H1 (cell line): Measurements from ENCODE around the gene RNF141. TPM values are rescaled to one million over a fixed set of nuclear protein-coding genes. Genes with fewer than 3 reads are reported as not detected.

ENCODE experiments used
- CTCF ChIA-PET: fragments of 300-600 bp; sonication (Branson Sonifier 250); formaldehyde crosslinking; loops from one replicate; lab custom pipeline; 2021; ENCODE audit not compliant: partially characterized antibody; lab: Charles Lee
- POLR2A ChIA-PET: fragments of 300-600 bp; sonication (Branson Sonifier 250); formaldehyde crosslinking; loops from one replicate; lab custom pipeline; 2021; ENCODE audit warnings: inconsistent platforms; ENCODE audit not compliant: partially characterized antibody; lab: Charles Lee
- DNase-seq, 2 experiments: peaks; one replicate each; pipeline versions ENCODE4 v3.0.0 to v3.0.0-alpha.2; 2010 to 2022; ENCODE audit warnings: low spot score in 2 of 2, low read depth in 1 of 2, mixed read lengths in 1 of 2
- FAIRE-seq: peaks from 2 replicates; lab custom pipeline; 2011; peaks lifted over from hg19 to GRCh38; lab: Jason Lieb, UNC
- H2AFZ ChIP-seq: 2 replicates; pipeline ENCODE4 v1.8.1; 2012; ENCODE audit warnings: low read length, inconsistent platforms
- H2AK5ac ChIP-seq: 2 replicates; pipeline ENCODE4 v1.6.1; 2013; ENCODE audit warnings: low read depth, low read length
- H2BK120ac ChIP-seq: replicated peaks from 2 replicates; pipeline ENCODE3; 2013; ENCODE audit warnings: low read depth, low read length, inconsistent platforms
- H2BK12ac ChIP-seq: 2 replicates; pipeline ENCODE4 v1.6.1; 2013; ENCODE audit warnings: low read depth, low read length
- H2BK15ac ChIP-seq: 2 replicates; pipeline ENCODE4 v1.6.1; 2013; ENCODE audit warnings: low read length
- H2BK20ac ChIP-seq: 2 replicates; pipeline ENCODE4 v1.6.1; 2013; ENCODE audit warnings: low read length
- H2BK5ac ChIP-seq: 2 replicates; pipeline ENCODE4 v1.6.1; 2013; ENCODE audit warnings: low read depth, low read length
- H3K14ac ChIP-seq: 2 replicates; pipeline ENCODE4 v1.6.1; 2013; ENCODE audit warnings: inconsistent platforms; ENCODE audit not compliant: insufficient read length
- H3K18ac ChIP-seq: 2 replicates; pipeline ENCODE4 v1.6.1; 2013; ENCODE audit warnings: low read length; ENCODE audit errors: extremely low read depth
- H3K23ac ChIP-seq: 2 replicates; pipeline ENCODE4 v1.6.1; 2013; ENCODE audit warnings: inconsistent platforms; ENCODE audit not compliant: insufficient read length
- H3K23me2 ChIP-seq: 2 replicates; pipeline ENCODE4 v1.6.1; 2013; ENCODE audit warnings: low read depth, low read length
- H3K27ac ChIP-seq: 2 replicates; pipeline ENCODE4 v1.6.1; 2011; ENCODE audit warnings: low read depth, low read length, inconsistent platforms
- H3K27me3 ChIP-seq, 4 experiments: replicated peaks in 1 of 4; 1 replicate in 1 of 4; 2 replicates in 3 of 4; pipeline versions ENCODE4 v1.6.1 to v1.8.1; 2011 to 2013; ENCODE audit warnings: low read length in 3 of 4, mild to moderate bottlenecking in 3 of 4, inconsistent platforms in 2 of 4, mixed read lengths in 2 of 4, moderate library complexity in 1 of 4; ENCODE audit not compliant: control insufficient read depth in 3 of 4, insufficient read depth in 3 of 4; ENCODE audit errors: extremely low read depth in 1 of 4
- H3K36me3 ChIP-seq, 4 experiments: 2 replicates each; pipeline versions ENCODE4 v1.6.1 to v1.8.1; 2011 to 2013; ENCODE audit warnings: mild to moderate bottlenecking in 4 of 4, low read length in 3 of 4, moderate library complexity in 2 of 4, control low read depth in 1 of 4, inconsistent platforms in 1 of 4; ENCODE audit not compliant: insufficient read depth in 4 of 4, control insufficient read depth in 2 of 4
- H3K4ac ChIP-seq: replicated peaks from 2 replicates; pipeline ENCODE3; 2013; ENCODE audit warnings: low read length, low read depth, mixed read lengths, inconsistent platforms; ENCODE audit not compliant: insufficient read length
- H3K4me1 ChIP-seq, 4 experiments: replicated peaks in 1 of 4; 1 replicate in 1 of 4; 2 replicates in 3 of 4; pipeline versions ENCODE4 v1.6.1 to v1.8.1; 2011 to 2013; ENCODE audit warnings: low read length in 3 of 4, inconsistent platforms in 2 of 4, mixed read lengths in 1 of 4; ENCODE audit not compliant: insufficient read depth in 4 of 4, control insufficient read depth in 3 of 4
- H3K4me2 ChIP-seq, 2 experiments: 2 replicates each; pipeline versions ENCODE4 v1.6.1 to v1.8.1; 2011 to 2013; ENCODE audit warnings: low read depth in 2 of 2, low read length in 2 of 2, control low read depth in 1 of 2, inconsistent platforms in 1 of 2, mild to moderate bottlenecking in 1 of 2; ENCODE audit not compliant: insufficient read depth in 1 of 2
- H3K4me3 ChIP-seq, 4 experiments: fragments of 200-600, 300-600 bp in 1 of 4; sonication (generic), shearing (Covaris generic), sonication (Bioruptor Twin) in 1 of 4; 2 replicates each; pipeline versions ENCODE4 v1.5.1 to v1.8.1; 2011 to 2016; ENCODE audit warnings: low read length in 4 of 4, low read depth in 3 of 4, control low read depth in 2 of 4, inconsistent platforms in 2 of 4, mild to moderate bottlenecking in 2 of 4, mixed read lengths in 1 of 4, moderate library complexity in 1 of 4; ENCODE audit not compliant: insufficient read depth in 2 of 4; ENCODE audit errors: extremely low read depth in 1 of 4
- H3K56ac ChIP-seq: replicated peaks from 2 replicates; pipeline ENCODE3; 2013; ENCODE audit warnings: low read depth, mild to moderate bottlenecking, mixed read lengths, low read length, inconsistent platforms; ENCODE audit not compliant: insufficient read length
- H3K79me1 ChIP-seq: 2 replicates; pipeline ENCODE4 v1.6.1; 2013; ENCODE audit warnings: low read depth, low read length, control low read depth
- H3K79me2 ChIP-seq, 2 experiments: 2 replicates each; pipeline versions ENCODE4 v1.6.1 to v1.8.1; 2012 to 2013; ENCODE audit warnings: low read length in 2 of 2, mild to moderate bottlenecking in 2 of 2, inconsistent platforms in 1 of 2; ENCODE audit not compliant: insufficient read depth in 2 of 2, control insufficient read depth in 1 of 2
- H3K9ac ChIP-seq, 4 experiments: replicated peaks in 1 of 4; 1 replicate in 1 of 4; 2 replicates in 3 of 4; pipeline versions ENCODE4 v1.6.1 to v1.8.1; 2011 to 2013; ENCODE audit warnings: low read depth in 3 of 4, low read length in 3 of 4, control low read depth in 2 of 4, mild to moderate bottlenecking in 2 of 4, moderate library complexity in 2 of 4, inconsistent platforms in 1 of 4; ENCODE audit errors: extremely low read depth in 1 of 4
- H3K9me3 ChIP-seq, 2 experiments: 2 replicates each; pipeline versions ENCODE4 v1.6.1 to v1.8.1; 2012 to 2013; ENCODE audit warnings: mild to moderate bottlenecking in 2 of 2, moderate library complexity in 2 of 2, control low read depth in 1 of 2, inconsistent platforms in 1 of 2, low read depth in 1 of 2, low read length in 1 of 2, mixed read lengths in 1 of 2; ENCODE audit not compliant: insufficient read depth in 2 of 2
- H4K20me1 ChIP-seq, 2 experiments: replicated peaks in 1 of 2; 2 replicates each; pipeline versions ENCODE3 to v1.8.1; 2011 to 2013; ENCODE audit warnings: inconsistent platforms in 2 of 2, low read length in 2 of 2, mild to moderate bottlenecking in 1 of 2; ENCODE audit not compliant: insufficient read depth in 2 of 2, control insufficient read depth in 1 of 2
- H4K5ac ChIP-seq: 2 replicates; pipeline ENCODE4 v1.6.1; 2013; ENCODE audit warnings: low read length, low read depth, mixed read lengths, inconsistent platforms; ENCODE audit not compliant: insufficient read length
- H4K8ac ChIP-seq: 2 replicates; pipeline ENCODE4 v1.8.0; 2013; ENCODE audit warnings: mild to moderate bottlenecking, moderate library complexity, low read length, inconsistent platforms; ENCODE audit not compliant: insufficient read depth; ENCODE audit errors: extremely low read depth
- H4K91ac ChIP-seq: replicated peaks from 2 replicates; pipeline ENCODE3; 2013; ENCODE audit warnings: low read length, mixed read lengths, inconsistent platforms; ENCODE audit not compliant: insufficient read length
- CHD2 ChIP-seq: IDR thresholded peaks from 2 replicates; pipeline ENCODE4 v1.6.1; 2012; ENCODE audit warnings: low read length, improper control_type of control experiment
- CTBP2 ChIP-seq: IDR thresholded peaks from 2 replicates; pipeline ENCODE4 v1.7.0; 2011; ENCODE audit warnings: borderline replicate concordance, mild to moderate bottlenecking, moderate library complexity, mixed read lengths, low read length; ENCODE audit not compliant: insufficient read depth, insufficient read length
- KDM1A ChIP-seq: fragments of 200-600, 300-600 bp; sonication (generic); IDR thresholded peaks from 2 replicates; pipeline ENCODE4 v1.7.1; 2016; ENCODE audit warnings: mild to moderate bottlenecking, low read length, borderline replicate concordance
- RBBP5 ChIP-seq: IDR thresholded peaks from 2 replicates; pipeline ENCODE4 v1.7.1; 2012; ENCODE audit warnings: low read depth, mild to moderate bottlenecking, inconsistent platforms, low read length, moderate library complexity, borderline replicate concordance
- SIN3A ChIP-seq, 2 experiments: IDR thresholded peaks in 1 of 2; conservative IDR thresholded peaks in 1 of 2; 2 replicates each; pipeline ENCODE4 v1.6.1; 2011 to 2012; ENCODE audit warnings: low read length in 2 of 2, improper control_type of control experiment in 1 of 2, low read depth in 1 of 2, mild to moderate bottlenecking in 1 of 2
- SIX5 ChIP-seq: IDR thresholded peaks from 2 replicates; pipeline ENCODE4 v1.6.1; 2011; ENCODE audit warnings: mild to moderate bottlenecking, low read depth, low read length
- TCF12 ChIP-seq: IDR thresholded peaks from 2 replicates; pipeline ENCODE4 v1.6.1; 2011; ENCODE audit warnings: low read depth, mild to moderate bottlenecking, low read length
- ZNF274 ChIP-seq: IDR thresholded peaks from 2 replicates; pipeline ENCODE4 v1.7.0; 2012; ENCODE audit warnings: low read length, borderline replicate concordance; ENCODE audit errors: extremely low read depth
- WGBS, 2 experiments: shearing (Covaris generic) in 1 of 2; methylation state at CpG; one replicate each; pipeline versions ENCODE4 v1.1.6 to v1.1.7; 2013 to 2015; ENCODE audit warnings: low lambda C conversion rate in 2 of 2, mixed read lengths in 2 of 2, inconsistent platforms in 1 of 2, low coverage in 1 of 2, missing lambda C conversion rate in 1 of 2; ENCODE audit not compliant: insufficient replicate concordance in 2 of 2, insufficient coverage in 1 of 2, insufficient read length in 1 of 2; ENCODE audit errors: extremely low coverage in 1 of 2, missing lambda C conversion rate in 1 of 2; 5-methylcytosine and 5-hydroxymethylcytosine counted together
- polyA plus RNA-seq, 7 experiments: library from polyadenylated mRNA; depleted of rRNA in 3 of 7; stranded (reverse) in 5 of 7; unstranded in 2 of 7; fragments of >200 nt in 5 of 7; fragments of 200-250 nt in 2 of 7; gene quantifications; 1 replicate in 5 of 7; 2 replicates in 1 of 7; 4 replicates in 1 of 7; pipeline versions ENCODE4 v1.2.1 to v1.2.3, GENCODE V29; 2011 to 2013; ENCODE audit warnings: missing spikeins in 2 of 7, mixed read lengths in 2 of 7
- total RNA-seq: library from RNA; stranded (reverse); fragmentation: NEBNext Ultra II Directional; extraction: Animal tissue kit (Norgen Biotek cat#: 25700); gene quantifications from 2 replicates; pipeline ENCODE4 v1.2.1, GENCODE V29; 2021
- TF ChIP-seq, protein P1 (sequence below): IDR thresholded peaks from 2 replicates; pipeline ENCODE4 v1.6.1; 2012; ENCODE audit warnings: inconsistent platforms

The RNF141 gene
- total and polyA plus RNA-seq, 2 of the 8 experiments (the other 6 are each of a cell fraction or from before 2014, with no cell fraction given): 8.5 to 22.8 TPM

DNA sequence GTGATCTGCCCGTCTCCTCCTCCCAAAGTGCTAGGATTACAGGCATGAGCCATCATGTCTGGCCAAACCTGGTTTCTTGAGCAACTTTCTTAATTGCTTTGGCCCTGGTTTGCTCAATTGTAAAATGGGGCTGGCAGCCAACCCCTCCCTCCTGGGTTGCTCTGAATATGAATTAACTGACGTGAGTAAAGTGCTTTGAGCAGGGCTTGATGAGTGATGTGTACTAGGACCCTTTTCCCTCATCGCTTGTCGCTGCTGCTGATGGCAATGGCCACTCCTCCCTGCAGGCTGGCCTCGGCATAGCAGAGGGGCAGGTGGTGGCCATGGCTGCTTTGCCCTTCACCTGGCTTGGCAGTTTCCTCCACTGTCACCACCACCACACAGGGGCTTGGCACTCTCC, 41.5 kb downstream of the RNF141 start:
- FAIRE-seq: no peak
- TF ChIP-seq, protein P1, sequence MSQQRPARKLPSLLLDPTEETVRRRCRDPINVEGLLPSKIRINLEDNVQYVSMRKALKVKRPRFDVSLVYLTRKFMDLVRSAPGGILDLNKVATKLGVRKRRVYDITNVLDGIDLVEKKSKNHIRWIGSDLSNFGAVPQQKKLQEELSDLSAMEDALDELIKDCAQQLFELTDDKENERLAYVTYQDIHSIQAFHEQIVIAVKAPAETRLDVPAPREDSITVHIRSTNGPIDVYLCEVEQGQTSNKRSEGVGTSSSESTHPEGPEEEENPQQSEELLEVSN: no peak
- no peak for TF ChIP-seq ZNF274
- TF ChIP-seq SIN3A (conservative IDR thresholded peaks at IDR 0.05 in 1 of 2, IDR thresholded peaks at IDR 0.05 in 1 of 2; ENCODE audit: low read depth in 1 of 2, low read length in 2 of 2): no peak
- TF ChIP-seq KDM1A: no peak
- TF ChIP-seq CTBP2: no peak
- TF ChIP-seq TCF12: no peak
- TF ChIP-seq SIX5: no peak
- TF ChIP-seq RBBP5: no peak
- TF ChIP-seq CHD2: no peak

More for the DNA sequence above, 41.5 kb downstream of the RNF141 start:
- POLR2A ChIA-PET: interaction anchor here (1.6 kb wide), 1 partner anchor 11 kb away, joined by 5 read pairs; no protein-coding TSS in a partner anchor
- 0 out of 7 replicates have a peak, but pooled peaks cover 0 to 3% (median 0%) of the 10 kb centered on the region in 4 experiments for H3K4me1 ChIP-seq
- no peak overlapping the region for H2BK12ac ChIP-seq
- H2BK5ac ChIP-seq: no peak overlapping the region; the same call in 1 of the 2 replicates
- no peak overlapping the region for H3K27ac ChIP-seq
- no peak for DNase-seq
- H4K20me1 ChIP-seq: peaks cover 0 to 9% of the 10 kb centered on the region in 2 experiments
- no peak overlapping the region for H3K4me2 ChIP-seq
- H2BK15ac ChIP-seq: no peak overlapping the region
- H3K79me1 ChIP-seq: no peaks in the 10 kb centered on the region
- H3K36me3 ChIP-seq: no peaks in the 10 kb centered on the region; a peak in 2 of 8 replicates
- no peak overlapping the region for H4K8ac ChIP-seq
- H4K91ac ChIP-seq: no peak overlapping the region
- H2AFZ ChIP-seq: no peak overlapping the region
- H3K79me2 ChIP-seq: no peaks in the 10 kb centered on the region
- H2AK5ac ChIP-seq: no peak overlapping the region
- CTCF ChIA-PET: interaction anchor here (1.6 to 2.7 kb wide), 3 partner anchors 8 to 88 kb away, joined by 3 to 16 read pairs (median 6); no protein-coding TSS in a partner anchor
- H4K5ac ChIP-seq: no peak overlapping the region
- no peak overlapping the region for H2BK120ac ChIP-seq
- no peak overlapping the region for H2BK20ac ChIP-seq
- H3K23me2 ChIP-seq: no peaks in the 10 kb centered on the region
- H3K14ac ChIP-seq: no peak overlapping the region
- H3K9me3 ChIP-seq: no peaks in the 10 kb centered on the region
- 96% methylated on average over 5 of the region's 5 CpGs; no CpG with 5 or more reads in 1 of the 2 experiments for WGBS, 2 experiments
- H3K4ac ChIP-seq: no peak overlapping the region
- no peak overlapping the region for H3K23ac ChIP-seq
- no peak overlapping the region for H3K56ac ChIP-seq
- no peak overlapping the region for H3K9ac ChIP-seq
- H3K18ac ChIP-seq: no peak overlapping the region
- no peak overlapping the region for H3K4me3 ChIP-seq
- H3K27me3 ChIP-seq: no peaks in the 10 kb centered on the region; a peak in 1 of 7 replicates
